NCI-H2196 treated with DMSO at 0.1 percent for 48 hours (cell line): ENCODE measurements around the gene CRTAC1.
A peak's percentile ranks its signal among the peaks of the same experiment; 100 is the strongest.
"Not testable (repeated sequence)": the region's sequence is repeated elsewhere in the genome, so short reads cannot be mapped to it uniquely, and the experiment has no call there.

ENCODE experiments used
- DNase-seq: peaks from one replicate; lab custom pipeline; 2025; ENCODE audit not compliant: unreplicated experiment; lab: John Stamatoyannopoulos, UW

The CRTAC1 gene

DNA sequence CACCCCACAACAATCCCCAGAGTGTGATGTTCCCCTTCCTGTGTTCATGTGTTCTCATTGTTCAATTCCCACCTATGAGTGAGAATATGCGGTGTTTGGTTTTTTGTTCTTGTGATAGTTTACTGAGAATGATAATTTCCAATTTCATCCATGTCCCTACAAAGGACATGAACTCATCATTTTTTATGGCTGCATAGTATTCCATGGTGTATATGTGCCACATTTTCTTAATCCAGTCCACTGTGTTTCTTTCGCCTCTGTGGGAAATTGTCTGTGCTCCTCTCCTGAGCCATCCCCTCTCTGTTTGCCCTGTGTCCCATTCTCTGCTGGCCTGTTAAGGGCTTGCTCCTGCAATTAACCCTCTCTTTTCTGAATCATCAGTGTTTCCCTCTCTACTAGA lies 186.4 kb downstream of the CRTAC1 start:
- not testable (repeated sequence) for DNase-seq

DNA sequence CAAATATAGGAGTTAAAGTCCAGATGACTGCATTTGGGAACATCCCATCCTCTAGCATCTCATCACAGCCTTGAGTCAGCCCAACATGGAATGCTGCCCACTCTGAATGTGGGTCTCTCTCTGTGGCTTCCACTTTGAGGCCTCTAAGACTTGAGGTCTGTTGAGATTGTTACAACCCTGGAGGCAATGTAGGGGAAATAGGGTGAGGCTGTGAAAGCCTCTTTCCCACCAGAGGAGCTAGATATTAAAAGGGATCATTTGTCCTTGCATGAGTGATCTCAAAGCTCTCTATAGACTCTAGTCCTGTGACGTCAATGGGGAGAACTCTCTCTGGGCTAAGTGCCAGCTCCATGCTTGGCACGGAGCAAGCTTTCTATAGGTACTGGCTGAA lies 187.1 kb downstream of the CRTAC1 start:
- DNase-seq: peak; percentile 14

DNA sequence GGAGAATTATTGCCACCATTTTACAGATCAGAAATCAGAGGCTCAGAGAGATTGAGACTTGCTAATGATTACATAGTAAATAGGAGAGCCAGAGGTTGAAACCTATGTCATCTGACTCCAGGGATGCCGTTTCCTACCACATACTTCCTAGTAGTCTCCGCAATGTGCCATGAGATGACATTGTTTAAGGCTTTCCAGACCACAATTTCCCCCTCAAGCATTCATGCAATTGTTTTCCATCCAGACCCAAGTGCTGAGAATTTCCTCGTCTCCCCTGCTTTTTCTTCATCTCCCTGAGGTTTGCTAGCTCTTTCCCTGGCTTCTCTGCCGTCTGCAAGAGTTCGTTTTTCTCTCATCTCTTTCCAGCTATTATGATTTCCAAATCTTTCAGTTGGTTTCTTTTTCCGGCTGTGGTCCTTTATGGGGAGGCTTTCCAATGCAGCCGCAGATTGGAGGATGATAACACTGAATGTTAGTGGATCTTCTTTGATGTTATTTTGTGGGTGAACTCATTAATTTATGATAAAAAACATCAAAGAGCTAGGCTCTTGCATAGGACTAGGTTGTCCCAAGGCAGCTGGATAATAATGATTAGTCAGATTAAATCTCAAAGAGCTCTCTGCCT lies 187.7 kb downstream of the CRTAC1 start:
- no peak for DNase-seq

DNA sequence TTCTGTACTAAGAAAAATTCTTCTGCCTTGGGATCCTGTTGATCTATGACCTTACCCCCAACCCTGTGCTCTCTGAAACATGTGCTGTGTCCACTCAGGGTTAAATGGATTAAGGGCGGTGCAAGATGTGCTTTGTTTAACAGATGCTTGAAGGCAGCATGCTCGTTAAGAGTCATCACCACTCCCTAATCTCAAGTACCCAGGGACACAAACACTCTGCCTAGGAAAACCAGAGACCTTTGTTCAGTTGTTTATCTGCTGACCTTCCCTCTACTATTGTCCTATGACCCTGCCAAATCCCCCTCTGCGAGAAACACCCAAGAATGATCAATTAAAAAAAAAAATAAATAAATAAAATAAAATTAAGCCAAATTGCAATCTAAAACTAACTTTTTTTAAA lies 188.3 kb downstream of the CRTAC1 start:
- not testable (repeated sequence) for DNase-seq

DNA sequence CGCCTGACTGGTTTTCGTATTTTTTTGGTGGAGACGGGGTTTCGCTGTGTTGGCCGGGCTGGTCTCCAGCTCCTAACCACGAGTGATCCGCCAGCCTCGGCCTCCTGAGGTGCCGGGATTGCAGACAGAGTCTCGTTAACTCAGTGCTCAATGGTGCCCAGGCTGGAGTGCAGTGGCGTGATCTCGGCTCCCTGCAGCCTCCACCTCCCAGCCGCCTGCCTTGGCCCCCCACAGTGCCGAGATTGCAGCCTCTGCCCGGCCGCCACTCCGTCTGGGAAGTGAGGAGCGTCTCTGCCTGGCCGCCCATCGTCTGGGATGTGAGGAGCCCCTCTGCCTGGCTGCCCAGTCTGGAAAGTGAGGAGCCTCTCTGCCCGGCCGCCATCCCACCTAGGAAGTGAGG lies 189.3 kb downstream of the CRTAC1 start:
- not testable (repeated sequence) for DNase-seq

DNA sequence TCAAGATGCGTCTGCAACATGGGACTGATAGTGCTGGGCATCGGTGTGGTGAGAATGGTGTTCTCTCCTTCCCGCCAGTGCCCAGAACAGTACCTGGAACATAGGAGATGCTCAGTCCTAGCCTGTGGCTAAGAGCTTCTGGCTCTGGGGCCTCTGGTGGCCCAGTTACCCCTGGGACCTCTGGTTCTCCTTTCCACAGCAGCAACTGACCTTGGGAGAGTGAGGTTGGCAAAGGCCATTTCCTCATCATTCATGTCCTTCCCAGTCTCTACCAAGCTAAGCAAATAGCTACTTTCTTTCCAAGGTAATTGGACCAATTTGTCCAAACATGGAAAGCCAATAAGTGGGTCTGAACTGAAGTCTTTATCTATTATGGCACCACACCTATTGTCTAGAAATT lies 192.3 kb downstream of the CRTAC1 start:
- DNase-seq: no peak

DNA sequence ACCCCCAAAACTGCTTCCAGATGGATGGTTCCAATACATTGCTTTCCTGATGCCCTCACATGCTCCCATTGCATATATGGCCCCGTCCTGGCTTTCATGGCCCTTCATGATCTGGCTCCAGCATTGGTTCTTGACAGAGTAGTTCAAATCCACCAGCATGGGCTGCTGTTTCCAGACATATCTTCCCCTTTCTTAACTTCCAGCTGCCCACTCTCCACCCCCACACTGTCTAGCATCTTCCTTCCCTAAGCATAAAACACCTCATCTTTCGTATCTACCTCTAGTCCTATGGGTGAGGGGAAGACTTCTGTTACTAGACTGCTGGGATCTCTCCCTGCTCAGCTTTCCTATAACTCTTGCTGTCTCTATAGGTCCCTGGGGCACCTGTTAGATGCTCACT lies 194.0 kb downstream of the CRTAC1 start:
- no peak for DNase-seq

DNA sequence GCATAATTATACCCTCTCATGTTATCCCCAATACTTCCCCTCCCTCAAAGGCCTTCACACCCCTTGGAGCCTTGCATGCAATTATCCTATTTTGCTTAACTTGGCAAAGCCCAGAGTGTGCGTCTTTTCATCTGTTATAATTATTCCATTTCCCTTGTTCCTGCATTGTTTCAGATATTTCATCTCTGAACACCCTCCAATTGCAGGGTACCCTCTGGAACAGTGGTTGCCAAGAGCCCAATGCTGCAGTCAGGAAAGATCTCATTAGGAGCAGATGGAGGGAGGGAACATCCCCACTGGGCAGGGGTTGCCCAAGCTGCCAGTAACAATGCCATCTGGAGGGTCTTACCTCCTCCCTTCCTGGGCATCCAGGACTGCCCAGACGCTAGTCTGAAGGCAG lies 199.2 kb downstream of the CRTAC1 start:
- no peak for DNase-seq

DNA sequence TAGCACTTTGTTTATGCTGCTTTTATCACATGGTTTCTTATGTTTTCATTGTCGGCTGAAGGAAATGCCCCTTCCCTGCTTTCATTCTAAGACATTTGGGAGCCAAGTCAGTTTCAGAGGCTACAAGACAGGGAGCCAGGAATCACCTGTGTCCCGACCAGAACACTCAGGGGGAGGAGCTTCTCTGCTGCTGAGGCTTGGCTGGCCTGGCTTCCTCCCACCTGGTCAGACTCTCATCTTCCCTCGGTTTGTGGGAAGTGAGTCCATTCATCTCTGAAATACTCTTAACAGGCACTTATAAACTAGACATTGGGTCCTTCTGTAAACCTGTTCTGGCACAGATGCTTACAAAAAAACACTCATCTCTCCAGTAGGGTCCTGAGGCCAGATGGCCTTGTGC lies 200.4 kb downstream of the CRTAC1 start:
- DNase-seq: peak; percentile 94

DNA sequence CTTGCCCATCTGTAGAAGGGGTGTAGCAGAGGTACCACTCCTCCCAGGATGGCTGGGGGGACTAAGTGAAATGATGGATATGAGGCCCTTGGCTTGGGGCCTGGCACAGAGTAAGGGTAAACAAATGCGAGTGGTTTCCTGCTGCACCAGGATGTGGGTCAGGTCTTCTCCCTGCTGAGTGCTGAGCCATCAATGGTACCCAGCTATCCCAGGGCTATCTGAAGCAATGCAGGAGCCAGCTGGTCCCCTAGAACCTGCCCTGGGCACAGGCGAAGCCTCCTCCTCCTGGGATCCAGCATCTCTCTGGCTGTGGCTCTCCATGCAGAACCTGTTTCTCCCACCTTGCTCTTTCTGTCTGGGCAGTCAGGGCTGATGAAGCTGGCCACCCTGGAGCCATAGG lies 201.7 kb downstream of the CRTAC1 start:
- no peak for DNase-seq

DNA sequence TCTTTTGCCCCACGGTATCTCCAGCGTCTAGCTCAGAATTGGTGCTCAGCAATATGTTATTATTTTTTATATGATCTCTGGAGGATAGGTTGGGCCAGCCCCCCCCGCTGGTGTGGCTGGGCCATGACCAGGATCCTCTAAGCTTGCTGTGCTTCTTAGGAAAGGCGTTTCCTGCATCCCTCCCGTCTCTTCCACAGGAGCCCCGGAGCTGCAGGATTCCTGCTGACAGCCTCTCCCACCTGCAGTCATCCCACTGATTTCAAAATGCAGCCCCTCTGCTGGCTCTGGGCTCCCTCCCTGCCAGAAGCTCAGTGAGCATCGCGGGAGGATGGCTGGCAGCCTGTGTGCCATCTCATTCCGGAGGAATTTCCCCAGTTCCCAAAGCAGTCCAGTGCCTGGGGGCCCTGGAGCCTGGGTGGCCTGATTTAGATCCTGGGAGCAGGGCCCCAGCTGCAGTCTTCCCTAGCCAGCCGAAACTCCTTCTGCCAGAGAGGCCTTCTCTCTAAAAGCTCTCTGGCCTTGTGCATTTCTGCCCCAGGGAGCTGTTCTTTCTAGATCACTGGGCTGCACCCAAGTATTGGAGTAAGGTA lies 202.6 kb downstream of the CRTAC1 start:
- DNase-seq: no peak

DNA sequence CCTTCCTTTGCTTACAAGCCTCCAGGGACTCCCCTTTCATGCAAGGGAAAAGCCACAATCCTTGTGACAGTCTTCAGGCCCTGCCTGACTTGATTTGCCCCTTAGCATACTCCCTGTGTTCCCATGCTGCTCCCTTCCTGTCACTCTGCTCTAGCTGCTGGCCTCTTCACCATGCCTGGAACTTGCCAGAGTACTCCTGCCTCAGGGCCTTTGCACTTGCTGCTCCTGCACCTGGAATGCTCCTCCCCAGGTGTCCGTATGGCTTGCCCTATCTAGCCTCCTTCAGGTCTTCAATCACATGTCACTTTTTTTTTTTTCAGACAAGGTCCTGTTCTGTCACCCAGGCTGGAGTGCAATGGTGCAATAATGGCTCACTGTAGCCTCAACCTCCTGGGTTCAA lies 203.5 kb downstream of the CRTAC1 start:
- no peak for DNase-seq

DNA sequence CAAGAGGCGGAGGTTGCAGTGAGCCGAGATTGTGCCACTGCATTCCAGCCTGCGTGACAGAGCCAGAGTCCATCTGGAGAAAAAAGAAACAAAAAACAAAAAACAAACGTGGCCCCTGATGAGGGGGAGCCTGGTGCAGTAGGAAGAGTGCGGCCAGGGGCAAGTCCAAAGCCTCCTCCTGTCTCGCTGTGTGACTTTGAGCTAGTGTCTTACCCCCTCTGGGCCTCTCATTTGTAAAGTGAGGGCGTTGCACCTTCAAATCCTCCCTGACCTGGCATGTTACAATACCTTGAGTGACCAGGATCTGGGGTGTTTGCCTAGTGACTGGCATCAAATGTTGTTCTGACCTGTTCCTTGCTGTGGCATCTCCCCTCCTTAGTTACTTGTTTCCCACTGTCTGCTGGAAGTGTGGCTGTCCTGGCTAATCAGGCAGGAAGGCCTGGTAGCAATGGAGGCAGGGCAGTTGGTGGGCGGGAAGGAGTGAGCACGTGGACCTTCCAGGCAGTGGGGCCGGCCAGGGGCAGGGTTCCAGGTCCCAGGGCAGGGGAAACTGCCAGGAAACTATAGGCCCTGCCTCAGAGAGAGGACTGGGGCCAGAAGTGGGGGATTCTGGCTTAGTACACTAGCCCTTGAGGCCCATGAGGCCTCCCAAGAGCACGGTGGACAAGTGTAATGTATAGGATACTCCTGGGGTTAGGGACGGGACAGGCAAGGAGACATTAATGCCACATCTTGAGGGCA lies 205.2 kb downstream of the CRTAC1 start:
- DNase-seq: no peak

DNA sequence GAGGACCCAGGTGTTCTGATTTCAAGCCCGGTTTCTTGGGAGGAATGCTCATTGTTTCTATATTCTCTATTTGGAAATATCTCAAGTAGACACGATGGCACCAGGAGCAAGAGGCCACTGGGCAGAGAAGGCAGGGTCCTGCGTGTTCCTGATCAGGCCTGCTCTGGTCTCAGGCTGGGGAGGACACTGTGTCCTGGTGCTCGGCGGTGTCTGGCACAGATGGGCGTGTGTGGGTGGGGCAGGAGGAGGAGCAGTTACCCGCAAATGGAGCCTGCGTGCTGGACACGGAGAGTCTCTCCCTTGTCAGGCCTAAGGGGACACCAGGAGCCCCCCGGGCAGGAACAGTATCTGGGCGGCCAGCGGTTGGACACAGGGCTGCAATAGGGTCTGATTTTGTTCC lies 206.7 kb downstream of the CRTAC1 start:
- no peak for DNase-seq

DNA sequence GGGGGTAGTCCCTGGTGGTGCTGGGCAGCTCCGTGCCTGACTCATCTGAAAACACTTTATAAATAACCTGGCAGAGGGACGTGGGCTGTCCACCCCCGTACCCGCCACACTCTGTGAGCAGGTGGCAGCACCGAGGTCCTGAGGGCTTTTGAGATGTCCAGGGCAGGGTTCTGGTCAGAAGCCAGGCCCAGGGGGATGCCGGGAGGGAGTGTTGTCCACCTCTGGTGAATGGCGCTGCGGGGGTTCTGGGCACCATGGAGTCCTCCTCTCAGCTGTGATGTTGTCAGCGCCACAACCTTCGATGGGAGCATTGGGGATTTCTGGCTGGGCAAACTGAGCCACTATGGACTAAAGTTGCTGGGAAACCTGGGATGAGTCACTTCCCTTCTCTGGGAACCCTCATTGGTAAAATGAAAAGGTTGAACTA lies 208.1 kb downstream of the CRTAC1 start:
- DNase-seq: no peak

DNA sequence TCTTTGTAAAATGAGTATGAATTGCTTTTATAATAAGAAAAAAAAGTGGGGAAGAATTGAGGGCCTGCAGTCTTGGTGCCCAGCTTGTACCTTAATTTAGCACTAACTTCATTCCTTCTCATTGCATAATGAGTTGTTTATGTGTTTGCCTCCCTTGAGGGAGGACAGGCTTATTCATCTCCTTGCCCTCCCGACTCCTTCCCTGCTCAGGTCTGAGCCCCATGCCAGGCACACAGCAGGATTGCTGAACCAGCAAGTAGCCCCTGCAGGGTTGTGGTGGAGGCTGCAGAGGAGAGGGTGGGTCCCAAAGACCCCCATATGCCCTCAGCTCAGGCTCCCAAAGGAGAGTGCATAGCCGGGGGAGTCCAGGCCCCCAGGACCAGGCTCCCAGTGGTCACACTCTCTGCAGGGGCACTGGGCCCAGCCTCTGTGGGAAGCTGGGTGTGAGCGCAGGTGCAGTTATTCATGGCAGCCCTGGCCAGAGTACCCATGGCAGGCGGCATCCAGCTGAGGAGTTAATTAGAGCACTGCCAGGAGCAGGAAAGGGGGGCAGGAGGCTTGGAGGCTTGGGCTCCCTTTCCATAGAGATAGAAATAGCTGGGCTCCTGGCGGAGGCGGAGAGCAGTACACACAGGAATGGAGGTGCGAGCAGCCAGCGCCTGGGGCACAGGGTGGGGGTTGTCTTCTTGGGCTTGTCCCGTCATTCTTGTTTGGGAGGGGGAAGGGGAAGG lies 208.9 kb downstream of the CRTAC1 start:
- DNase-seq: peak; percentile 20

DNA sequence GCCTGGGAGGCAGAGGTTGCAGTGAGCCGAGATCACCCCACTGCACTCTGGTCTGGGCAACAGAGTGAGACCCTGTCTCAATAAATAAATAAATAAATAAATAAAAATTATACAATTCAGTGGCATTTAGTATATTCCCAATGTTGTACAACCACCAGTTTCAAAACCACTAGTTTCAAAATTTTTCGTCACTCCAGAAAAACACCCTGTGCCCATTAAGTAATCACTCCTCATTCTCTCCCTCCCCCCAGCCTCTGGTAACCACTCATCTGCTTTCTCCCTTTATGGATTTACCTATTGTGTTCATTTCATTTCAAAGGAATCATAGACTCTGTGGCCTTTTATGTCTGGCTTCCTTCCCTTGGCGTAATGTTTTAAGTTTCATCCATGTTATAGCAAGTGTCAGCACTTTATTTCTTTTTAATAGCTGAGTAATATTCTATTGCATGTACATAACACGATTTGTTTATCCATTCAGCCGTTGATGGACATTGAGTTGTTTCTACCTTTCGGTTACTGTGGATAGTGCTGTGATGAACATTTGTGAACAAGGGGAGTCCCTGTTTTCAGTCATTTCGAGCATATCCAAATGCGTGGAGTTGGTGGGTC lies 210.2 kb downstream of the CRTAC1 start:
- no peak for DNase-seq

DNA sequence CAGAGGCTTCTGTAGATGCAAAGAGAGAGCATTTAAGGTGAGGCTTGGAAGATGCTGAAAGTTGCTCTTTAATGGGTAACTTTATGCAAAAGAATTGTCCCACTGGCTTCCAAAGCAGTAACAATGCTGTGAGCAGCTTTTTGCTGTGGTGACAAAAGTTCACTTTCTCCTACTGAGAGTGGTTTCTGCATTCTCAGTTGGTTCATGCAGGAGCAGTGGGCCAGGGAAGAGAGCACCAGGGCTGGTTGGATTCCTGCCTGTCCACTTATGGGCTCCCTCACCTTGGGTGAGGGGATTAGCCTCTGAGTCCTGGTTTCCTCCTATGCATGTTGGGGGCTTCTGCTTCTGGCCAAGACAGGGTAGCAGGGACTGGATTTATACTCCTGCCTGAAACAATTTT lies 211.8 kb downstream of the CRTAC1 start:
- DNase-seq: no peak

DNA sequence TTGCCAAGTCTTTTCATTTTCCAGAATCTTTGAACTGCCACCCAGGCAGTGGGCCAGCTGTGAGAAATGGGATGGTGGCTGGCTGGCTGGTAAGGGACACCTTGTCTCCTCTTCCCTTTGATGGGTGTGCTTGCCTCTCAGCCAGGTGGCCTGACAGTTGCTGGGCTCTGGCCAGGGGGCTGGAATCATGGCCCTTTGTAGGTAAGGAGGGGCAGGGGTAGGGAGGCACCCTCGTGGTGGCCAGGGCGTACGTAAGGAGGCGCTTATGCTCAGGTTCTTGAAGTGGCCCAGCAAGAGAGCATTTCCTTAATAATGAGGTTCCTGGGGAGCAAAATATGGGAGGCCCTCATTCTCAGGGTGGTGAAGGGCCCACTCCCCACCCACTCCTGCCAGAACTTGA lies 213.8 kb downstream of the CRTAC1 start:
- no peak for DNase-seq
